Stimulated activated CD8-positive, alpha-beta memory T cell treated with anti-CD3 and anti-CD28 coated beads, Interleukin-15, amount 100 ng/mL, for 1 hour (primary cell): ENCODE results near the gene DEK.
"Not testable (repeated sequence)": the region's sequence is repeated elsewhere in the genome, so short reads cannot be mapped to it uniquely, and the experiment has no call there.

Experiments used
- DNase-seq: peaks from one replicate; pipeline ENCODE4 v3.0.0-alpha.2; 2020; ENCODE audit warnings: low read depth

DEK gene, protein sequence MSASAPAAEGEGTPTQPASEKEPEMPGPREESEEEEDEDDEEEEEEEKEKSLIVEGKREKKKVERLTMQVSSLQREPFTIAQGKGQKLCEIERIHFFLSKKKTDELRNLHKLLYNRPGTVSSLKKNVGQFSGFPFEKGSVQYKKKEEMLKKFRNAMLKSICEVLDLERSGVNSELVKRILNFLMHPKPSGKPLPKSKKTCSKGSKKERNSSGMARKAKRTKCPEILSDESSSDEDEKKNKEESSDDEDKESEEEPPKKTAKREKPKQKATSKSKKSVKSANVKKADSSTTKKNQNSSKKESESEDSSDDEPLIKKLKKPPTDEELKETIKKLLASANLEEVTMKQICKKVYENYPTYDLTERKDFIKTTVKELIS

DNA sequence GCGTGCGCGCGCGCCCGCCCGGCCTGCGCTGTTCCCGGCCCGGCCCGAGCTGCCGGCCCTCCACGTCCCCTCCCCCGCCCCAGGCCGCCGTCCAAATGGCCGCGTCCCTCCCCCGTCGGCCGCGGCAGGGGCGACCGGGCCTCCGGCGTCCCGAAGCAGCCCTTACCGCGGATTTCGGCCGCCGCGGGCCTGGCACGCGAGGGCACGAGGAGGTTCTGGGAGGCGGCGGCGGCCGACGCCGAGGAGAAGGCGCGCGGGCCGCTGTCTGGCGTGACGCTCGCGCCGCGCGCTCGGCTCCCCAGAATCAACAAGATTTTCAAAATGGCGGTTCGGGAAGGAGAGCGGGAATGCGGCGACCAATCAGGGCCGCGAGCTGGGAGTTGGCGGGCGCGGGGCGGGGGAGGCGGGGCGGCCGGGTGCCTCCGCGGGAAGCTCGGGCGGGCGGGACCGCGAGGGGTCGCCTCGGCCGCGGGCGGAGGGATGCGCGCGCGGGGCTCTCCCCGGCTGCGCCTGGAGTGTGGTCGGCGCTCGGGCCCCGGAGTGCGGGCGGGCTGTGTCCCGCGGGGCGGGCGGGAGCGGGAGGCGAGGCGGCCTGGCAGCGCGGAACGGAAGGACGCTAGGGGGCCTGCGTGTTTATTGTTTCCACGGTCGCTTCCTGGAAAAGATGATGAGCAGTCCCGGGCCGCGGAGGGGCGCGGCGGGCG lies at the start of gene DEK:
TSS of gene DEK (minus strand) at position 312 of the 704 bp plus-strand sequence. CDS start 543 bp downstream, outside the sequence.
- peak; percentile 75 for DNase-seq

GRCh38 chr6:18312368-18312767 lies 48.0 kb upstream of the DEK start:
- DNase-seq, result no peak

GRCh38 chr6:18310010-18310409 lies 45.7 kb upstream of the DEK start:
- DNase-seq, result not testable (repeated sequence)

- no peak for DNase-seq
These were observed 44.7 kb upstream of the DEK start for GRCh38 chr6:18309046-18309445.

- no peak for DNase-seq
These were observed 43.9 kb upstream of the DEK start for GRCh38 chr6:18308070-18308735.

- DNase-seq, result no peak
These were observed 42.6 kb upstream of the DEK start for GRCh38 chr6:18306977-18307376.

- no peak for DNase-seq
These were observed 38.5 kb upstream of the DEK start for GRCh38 chr6:18302561-18303439.

GRCh38 chr6:18293076-18293904 lies 29.0 kb upstream of the DEK start:
- no peak for DNase-seq

DNA sequence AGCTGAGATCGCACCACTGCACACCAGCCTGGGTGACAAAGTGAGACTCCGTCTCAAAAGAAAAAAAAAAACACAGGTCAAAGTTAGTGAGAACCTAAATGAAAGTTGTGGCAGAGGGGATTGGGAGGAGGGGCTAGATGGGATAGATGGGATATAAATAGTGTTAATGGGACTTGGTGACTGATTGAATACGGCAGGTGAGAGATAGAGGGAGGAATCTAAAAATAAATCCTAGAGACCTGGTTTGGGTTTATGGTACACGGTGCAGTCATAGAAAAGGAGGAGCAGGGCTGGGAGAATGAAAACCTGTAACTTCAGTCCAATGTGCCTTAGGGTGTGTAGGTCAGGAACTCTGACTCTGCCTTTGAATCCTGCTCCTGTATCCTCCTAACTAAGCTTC lies 25.0 kb upstream of the DEK start:
- DNase-seq, result no peak

DNA sequence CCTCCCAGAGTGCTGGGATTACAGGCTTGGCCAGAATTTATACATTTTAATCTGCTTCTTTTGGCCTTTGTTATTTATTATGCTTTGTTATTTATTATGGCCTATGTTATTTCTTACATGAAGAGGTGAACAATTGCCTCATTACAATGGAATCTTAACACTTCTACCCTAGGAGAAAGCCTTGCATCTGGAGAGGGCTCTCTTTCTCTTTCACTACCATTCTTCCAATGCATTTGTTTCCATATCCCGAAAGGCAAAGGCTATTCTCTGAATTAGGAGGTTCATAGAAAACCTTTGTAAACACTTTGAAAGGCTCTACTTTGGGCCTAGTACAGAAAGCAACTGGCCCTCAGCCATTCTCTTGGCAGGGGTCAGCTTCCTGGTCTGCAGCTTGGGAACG lies 19.9 kb upstream of the DEK start:
- no peak for DNase-seq

- DNase-seq, result no peak
These were observed 17.2 kb upstream of the DEK start for GRCh38 chr6:18281564-18281963.

GRCh38 chr6:18280084-18280483 lies 15.8 kb upstream of the DEK start:
- no peak for DNase-seq

DNA sequence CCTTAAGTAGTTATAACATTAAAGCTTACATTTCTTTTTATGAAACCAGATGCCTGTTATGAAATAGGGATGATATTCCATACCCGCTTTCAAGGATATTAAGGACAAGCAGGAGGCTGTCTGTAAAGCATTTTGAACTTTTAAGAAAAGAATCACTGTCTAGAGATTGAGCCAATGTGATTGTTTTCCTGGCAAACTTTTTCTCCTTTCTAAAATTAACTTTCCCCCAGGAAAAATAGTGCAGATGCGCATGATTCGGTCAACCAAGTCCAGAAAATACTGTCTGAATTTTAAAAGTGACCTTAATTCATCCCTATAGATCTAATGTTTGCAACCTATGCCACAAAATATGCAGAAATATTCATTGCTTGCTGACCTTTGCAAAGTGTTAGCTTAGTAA lies 15.1 kb upstream of the DEK start:
- no peak for DNase-seq

GRCh38 chr6:18277237-18278006 lies 13.1 kb upstream of the DEK start:
- no peak for DNase-seq

- DNase-seq, result no peak
These were observed 12.4 kb upstream of the DEK start for GRCh38 chr6:18276610-18277236.

DNA sequence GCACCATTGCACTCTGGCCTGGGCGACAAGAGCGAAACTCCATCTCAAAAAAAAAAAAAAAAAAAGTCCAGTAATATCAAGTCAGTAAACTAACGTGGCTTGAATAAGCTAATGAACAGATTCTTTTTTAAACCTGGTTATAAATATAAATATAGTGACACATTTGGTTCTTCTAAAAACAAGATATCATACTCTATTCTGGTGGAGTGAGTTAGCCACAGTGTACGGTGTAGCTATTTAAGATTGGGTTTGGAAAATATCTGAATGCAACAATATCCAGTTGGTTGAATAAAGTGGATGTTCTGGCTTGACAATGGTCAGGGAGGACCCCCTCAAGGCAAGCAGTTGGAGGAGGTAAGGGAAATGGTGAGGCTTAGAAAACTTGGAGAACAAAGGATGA lies 5.9 kb upstream of the DEK start:
- DNase-seq, result no peak

GRCh38 chr6:18269717-18270116 lies 5.4 kb upstream of the DEK start:
- DNase-seq, result no peak

DNA sequence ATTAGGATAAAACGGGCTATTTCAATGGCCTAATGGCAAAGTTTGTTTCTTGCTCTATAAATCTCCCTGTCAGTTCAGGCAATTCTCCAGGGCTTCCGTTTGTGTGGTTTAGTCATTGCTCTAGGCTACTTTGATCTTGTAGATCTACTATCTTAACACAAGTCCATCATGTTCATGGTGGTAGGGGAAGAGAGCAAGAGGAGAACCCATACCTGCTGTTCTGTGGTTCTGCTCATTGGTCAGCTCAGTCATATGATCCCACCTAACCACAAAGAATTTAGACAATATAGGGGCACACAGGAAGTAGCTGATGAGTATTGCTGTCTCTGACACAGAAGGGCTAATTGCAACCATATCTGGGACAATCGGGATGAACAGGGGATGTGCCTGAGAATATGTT lies 4.9 kb upstream of the DEK start:
- DNase-seq, result no peak

DNA sequence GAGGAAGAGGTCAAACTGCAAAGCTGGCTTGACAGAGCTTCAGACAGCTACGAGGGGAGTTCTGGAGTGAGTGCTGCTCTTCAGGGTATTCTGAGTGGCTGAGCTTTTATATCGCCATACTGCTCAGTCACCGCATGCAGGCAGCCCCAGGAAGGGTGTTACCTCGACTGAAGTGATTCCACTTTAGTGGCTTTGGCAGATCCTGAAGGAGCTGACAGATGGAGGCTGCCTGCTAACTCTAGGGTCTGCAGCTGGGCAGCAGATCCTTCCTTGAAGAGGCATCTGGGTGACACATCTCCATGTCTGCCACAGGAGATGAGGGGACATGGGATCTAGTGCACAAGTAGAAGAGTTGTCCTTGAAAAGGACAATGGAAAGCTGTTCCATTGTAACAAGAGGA lies 3.7 kb upstream of the DEK start:
- DNase-seq, result no peak

GRCh38 chr6:18266523-18266912 lies 2.2 kb upstream of the DEK start:
- no peak for DNase-seq
